ENCODE results near the gene RBPJL.

DNA sequence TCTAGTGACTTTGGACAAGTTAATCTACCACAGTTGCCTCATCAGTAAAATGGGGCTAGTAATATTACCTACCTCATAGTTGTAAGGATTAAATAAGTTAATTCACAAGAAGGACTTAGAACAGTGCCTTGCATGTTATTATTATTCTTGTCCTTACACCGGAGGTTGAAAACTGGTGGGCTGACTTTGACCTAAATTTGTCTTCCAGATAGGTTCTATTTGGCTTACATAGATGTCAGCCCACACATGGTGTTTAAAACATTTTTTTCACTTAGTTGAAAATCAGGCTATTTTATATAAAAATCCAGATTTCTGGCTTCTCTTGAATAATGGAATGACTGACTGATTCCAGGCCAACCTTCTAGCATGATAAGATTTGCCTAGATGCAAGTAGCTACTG is 59.6 kb downstream of the RBPJL start:
- TF ChIP-seq, protein P1, sequence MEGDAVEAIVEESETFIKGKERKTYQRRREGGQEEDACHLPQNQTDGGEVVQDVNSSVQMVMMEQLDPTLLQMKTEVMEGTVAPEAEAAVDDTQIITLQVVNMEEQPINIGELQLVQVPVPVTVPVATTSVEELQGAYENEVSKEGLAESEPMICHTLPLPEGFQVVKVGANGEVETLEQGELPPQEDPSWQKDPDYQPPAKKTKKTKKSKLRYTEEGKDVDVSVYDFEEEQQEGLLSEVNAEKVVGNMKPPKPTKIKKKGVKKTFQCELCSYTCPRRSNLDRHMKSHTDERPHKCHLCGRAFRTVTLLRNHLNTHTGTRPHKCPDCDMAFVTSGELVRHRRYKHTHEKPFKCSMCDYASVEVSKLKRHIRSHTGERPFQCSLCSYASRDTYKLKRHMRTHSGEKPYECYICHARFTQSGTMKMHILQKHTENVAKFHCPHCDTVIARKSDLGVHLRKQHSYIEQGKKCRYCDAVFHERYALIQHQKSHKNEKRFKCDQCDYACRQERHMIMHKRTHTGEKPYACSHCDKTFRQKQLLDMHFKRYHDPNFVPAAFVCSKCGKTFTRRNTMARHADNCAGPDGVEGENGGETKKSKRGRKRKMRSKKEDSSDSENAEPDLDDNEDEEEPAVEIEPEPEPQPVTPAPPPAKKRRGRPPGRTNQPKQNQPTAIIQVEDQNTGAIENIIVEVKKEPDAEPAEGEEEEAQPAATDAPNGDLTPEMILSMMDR (conservative IDR thresholded peaks at IDR 0.05; ENCODE audit: low read length): no peak
- TF ChIP-seq EZH2phosphoT487 (IDR thresholded peaks at IDR 0.05; ENCODE audit: borderline replicate concordance, low read depth, low read length): no peak

Data from OCI-LY7 (cell line).